ENCODE data around the gene PIN1. TPM values are rescaled to one million over a fixed set of nuclear protein-coding genes. Genes with fewer than 3 reads are reported as not detected.

The PIN1 gene
- total RNA-seq, 1 donor from 2014 or later, result 69.9 TPM

GRCh38 chr19:9891609-9892373 is 56.7 kb downstream of the PIN1 start:
- Mint-ChIP-seq H3K4me1 (ENCODE audit: unreplicated experiment) (no peaks in the 10 kb centered on the region), H3K9me3 (ENCODE audit: unreplicated experiment) (no peaks in the 10 kb centered on the region), H3K27me3 (ENCODE audit: unreplicated experiment) (peaks cover 20% of the 10 kb centered on the region), H3K36me3 (ENCODE audit: low read depth, unreplicated experiment) (no peaks in the 10 kb centered on the region), H3K27ac (ENCODE audit: unreplicated experiment) (no peak overlapping the region), H3K4me3 (ENCODE audit: unreplicated experiment) (no peak overlapping the region)
- no peak for DNase-seq (ENCODE audit: low spot score)
- TF ChIP-seq CTCF (IDR thresholded peaks at IDR 0.05; ENCODE audit: unreplicated experiment), result no peak

Other genes with a start within 250 kb of the PIN1 start
- 62.5 TPM for gene ZNF561, start 214.1 kb upstream of the PIN1 start, total RNA-seq (ENCODE audit: unreplicated experiment)
- 38.2 TPM for gene ZNF562, start 160.2 kb upstream of the PIN1 start, total RNA-seq (ENCODE audit: unreplicated experiment)
- gene ZNF846, start 66.6 kb upstream of the PIN1 start, total RNA-seq (ENCODE audit: unreplicated experiment), result 17.6 TPM
- gene FBXL12, start 16.2 kb upstream of the PIN1 start, total RNA-seq (ENCODE audit: unreplicated experiment), result 45.9 TPM
- 399 TPM for gene UBL5, start 7.4 kb upstream of the PIN1 start, total RNA-seq (ENCODE audit: unreplicated experiment)
- 12.0 TPM for gene OLFM2, start 101.2 kb downstream of the PIN1 start, total RNA-seq (ENCODE audit: unreplicated experiment)
- gene COL5A3, start 175.2 kb downstream of the PIN1 start, total RNA-seq (ENCODE audit: unreplicated experiment), result 0.05 TPM
- gene RDH8, start 178.2 kb downstream of the PIN1 start, total RNA-seq (ENCODE audit: unreplicated experiment), result not detected